CD4-positive, CD25-positive, alpha-beta regulatory T cell (primary cell): ENCODE results near the gene OR10J5. TPM values are rescaled to one million over a fixed set of nuclear protein-coding genes. Genes with fewer than 3 reads are reported as not detected.

Source experiments
- ATAC-seq, 2 donors: fragments of 150-1000 bp; cut with Tn5 transposase; one replicate each; pipeline ENCODE4 v1.10.0; 2021; ENCODE audit warnings: low read depth in 2 of 2, moderate number of reproducible peaks in 2 of 2, moderate library complexity in 1 of 2
- DNase-seq, 3 donors: peaks; one replicate each; pipeline versions ENCODE4 v3.0.0 to v3.0.0-alpha.2; 2012 to 2022; ENCODE audit warnings: mixed read lengths in 1 of 3
- H3K27ac ChIP-seq: one replicate; pipeline ENCODE4 v1.7.0; 2013; ENCODE audit warnings: mild to moderate bottlenecking, low read length; ENCODE audit not compliant: insufficient read depth, poor library complexity, severe bottlenecking
- H3K27me3 ChIP-seq: one replicate; pipeline ENCODE4 v1.7.0; 2013; ENCODE audit warnings: low read length; ENCODE audit not compliant: control insufficient read depth, insufficient read depth
- H3K36me3 ChIP-seq: one replicate; pipeline ENCODE4 v1.7.0; 2013; ENCODE audit warnings: mild to moderate bottlenecking, low read length, moderate library complexity; ENCODE audit not compliant: control insufficient read depth, insufficient read depth
- H3K4me1 ChIP-seq: 2 replicates; pipeline ENCODE4 v1.7.0; 2013; ENCODE audit warnings: mild to moderate bottlenecking, low read length; ENCODE audit not compliant: insufficient read depth, control insufficient read depth, poor library complexity, severe bottlenecking
- H3K4me3 ChIP-seq: one replicate; pipeline ENCODE4 v1.7.0; 2013; ENCODE audit warnings: low read depth, mild to moderate bottlenecking, low read length, moderate library complexity
- H3K9me3 ChIP-seq, 2 experiments: 1 replicate in 1 of 2; 2 replicates in 1 of 2; pipeline ENCODE4 v1.7.0; 2013; ENCODE audit warnings: low read length in 2 of 2, mild to moderate bottlenecking in 1 of 2, moderate library complexity in 1 of 2; ENCODE audit not compliant: control insufficient read depth in 2 of 2
- H3K27ac Mint-ChIP-seq, 3 donors: one replicate each; pipeline ENCODE4 v1.8.0; 2020 to 2022; ENCODE audit warnings: mild to moderate bottlenecking in 3 of 3, mixed read lengths in 3 of 3, moderate library complexity in 2 of 3
- H3K27me3 Mint-ChIP-seq: one replicate; pipeline ENCODE4 v1.8.0; 2022; ENCODE audit warnings: mild to moderate bottlenecking, mixed read lengths
- H3K36me3 Mint-ChIP-seq: one replicate; pipeline ENCODE4 v1.8.0; 2020; ENCODE audit warnings: mixed read lengths
- H3K4me1 Mint-ChIP-seq, 4 donors: one replicate each; pipeline ENCODE4 v1.8.0; 2020 to 2022; ENCODE audit warnings: mixed read lengths in 4 of 4, mild to moderate bottlenecking in 1 of 4
- H3K4me3 Mint-ChIP-seq, 4 donors: one replicate each; pipeline ENCODE4 v1.8.0; 2020 to 2022; ENCODE audit warnings: mild to moderate bottlenecking in 4 of 4, mixed read lengths in 4 of 4, moderate library complexity in 3 of 4
- H3K9me3 Mint-ChIP-seq, 7 donors: one replicate each; pipeline ENCODE4 v1.8.0; 2020 to 2022; ENCODE audit warnings: mixed read lengths in 7 of 7, mild to moderate bottlenecking in 3 of 7, moderate library complexity in 2 of 7
- polyA plus RNA-seq, 4 donors: library from polyadenylated mRNA; unstranded; fragments of 300-500 nt; fragmentation: Illumina TruSeq; gene quantifications; one replicate each; pipeline ENCODE4 v1.2.3, GENCODE V29; 2021
- total RNA-seq: library from RNA; stranded (reverse); gene quantifications from one replicate; pipeline ENCODE4 v1.2.3, GENCODE V29; 2022

Gene OR10J5, protein sequence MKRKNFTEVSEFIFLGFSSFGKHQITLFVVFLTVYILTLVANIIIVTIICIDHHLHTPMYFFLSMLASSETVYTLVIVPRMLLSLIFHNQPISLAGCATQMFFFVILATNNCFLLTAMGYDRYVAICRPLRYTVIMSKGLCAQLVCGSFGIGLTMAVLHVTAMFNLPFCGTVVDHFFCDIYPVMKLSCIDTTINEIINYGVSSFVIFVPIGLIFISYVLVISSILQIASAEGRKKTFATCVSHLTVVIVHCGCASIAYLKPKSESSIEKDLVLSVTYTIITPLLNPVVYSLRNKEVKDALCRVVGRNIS
- total RNA-seq (not detected), polyA plus RNA-seq (not detected)

DNA sequence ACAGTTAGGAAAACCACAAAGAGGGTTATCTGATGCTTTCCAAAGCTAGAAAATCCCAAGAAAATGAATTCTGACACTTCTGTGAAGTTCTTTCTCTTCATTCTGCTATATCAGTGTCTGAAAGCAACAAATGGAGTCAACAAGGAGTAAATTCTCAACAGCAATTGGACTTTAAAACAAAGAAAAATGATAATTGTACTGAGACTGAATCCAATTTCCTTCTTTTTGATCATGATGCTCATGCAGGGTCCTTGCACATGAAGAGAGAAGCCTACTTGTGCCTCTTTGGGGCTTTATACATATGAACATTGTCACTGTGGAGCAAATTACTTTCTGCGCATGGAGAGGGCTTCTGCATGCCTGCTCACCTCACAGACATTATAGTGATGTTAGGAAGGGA lies at the start of gene OR10J5:
OR10J5 (minus strand) TSS at position 101 of the 400 bp plus-strand sequence; CDS start at position 101, 0 bp downstream.
- no peaks in the 10 kb centered on the region for H3K4me1 Mint-ChIP-seq
- Histone ChIP-seq H3K9me3 (no peaks in the 10 kb centered on the region), H3K36me3 (no peaks in the 10 kb centered on the region), H3K27me3 (peaks cover 2% of the 10 kb centered on the region), H3K4me1 (no peaks in the 10 kb centered on the region), H3K27ac (no peak within 1 kb of the TSS), H3K4me3 (no peak within 1 kb of the TSS)
- ATAC-seq = no peak
- DNase-seq = no peak
- peak within 1 kb of the TSS in 1 of 4 donors; percentile 77 for H3K4me3 Mint-ChIP-seq
- no peak within 1 kb of the TSS for H3K27ac Mint-ChIP-seq
- H3K36me3 Mint-ChIP-seq = peaks cover 4% of the 10 kb centered on the region
- H3K27me3 Mint-ChIP-seq = peaks cover 11% of the 10 kb centered on the region
- H3K9me3 Mint-ChIP-seq = peaks cover 0 to 7% (median 1%) of the 10 kb centered on the region in 7 donors

GRCh38 chr1:159584536-159584935 lies 48.7 kb upstream of the OR10J5 start:
- DNase-seq = no peak
- Histone ChIP-seq H3K36me3 (no peaks in the 10 kb centered on the region), H3K27me3 (no peaks in the 10 kb centered on the region), H3K4me1 (no peaks in the 10 kb centered on the region), H3K4me3 (no peak overlapping the region), H3K9me3 (no peaks in the 10 kb centered on the region), H3K27ac (no peak overlapping the region)
- Mint-ChIP-seq H3K27ac (no peak overlapping the region), H3K27me3 (peaks cover 4% of the 10 kb centered on the region), H3K4me3 (no peak overlapping the region), H3K36me3 (no peaks in the 10 kb centered on the region), H3K9me3 (peaks cover 0 to 4% (median 0%) of the 10 kb centered on the region in 7 donors), H3K4me1 (no peaks in the 10 kb centered on the region)
- ATAC-seq = no peak

GRCh38 chr1:159581422-159581821 lies 45.6 kb upstream of the OR10J5 start:
- Histone ChIP-seq H3K4me1 (no peaks in the 10 kb centered on the region), H3K27ac (no peak overlapping the region), H3K9me3 (no peaks in the 10 kb centered on the region), H3K36me3 (no peaks in the 10 kb centered on the region), H3K27me3 (no peaks in the 10 kb centered on the region), H3K4me3 (no peak overlapping the region)
- H3K4me1 Mint-ChIP-seq = no peaks in the 10 kb centered on the region
- DNase-seq (no peak), ATAC-seq (no peak)
- no peak overlapping the region for H3K4me3 Mint-ChIP-seq
- H3K9me3 Mint-ChIP-seq = peaks cover 0 to 3% (median 0%) of the 10 kb centered on the region in 7 donors
- H3K27ac Mint-ChIP-seq = no peak overlapping the region
- H3K27me3 Mint-ChIP-seq = peaks cover 9% of the 10 kb centered on the region
- no peaks in the 10 kb centered on the region for H3K36me3 Mint-ChIP-seq

DNA sequence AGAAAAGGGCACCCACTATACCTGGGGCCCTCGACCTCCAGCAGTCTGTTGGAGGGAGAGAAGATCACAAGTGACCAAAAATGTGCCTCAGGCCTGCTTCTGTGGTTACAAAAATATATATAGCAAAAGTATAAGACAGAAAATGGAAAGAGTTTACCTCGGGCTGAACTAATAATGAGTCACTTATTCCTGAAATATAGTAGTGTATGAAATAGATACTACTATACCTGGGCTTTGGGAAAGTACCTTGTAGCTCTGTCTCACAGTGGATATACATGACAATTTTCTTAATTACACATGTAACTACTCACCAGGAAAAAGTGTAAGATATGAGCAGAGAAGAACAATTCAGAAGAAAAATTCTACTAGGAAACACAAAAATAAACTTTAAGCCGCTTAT lies 44.5 kb upstream of the OR10J5 start:
- no peaks in the 10 kb centered on the region for H3K9me3 ChIP-seq
- Mint-ChIP-seq H3K9me3 (peaks cover 0 to 5% (median 0%) of the 10 kb centered on the region in 7 donors), H3K4me3 (no peak overlapping the region), H3K27me3 (peaks cover 9% of the 10 kb centered on the region), H3K4me1 (no peaks in the 10 kb centered on the region), H3K36me3 (no peaks in the 10 kb centered on the region), H3K27ac (no peak overlapping the region)
- no peak for ATAC-seq
- H3K4me3 ChIP-seq = no peak overlapping the region
- no peaks in the 10 kb centered on the region for H3K27me3 ChIP-seq
- no peaks in the 10 kb centered on the region for H3K36me3 ChIP-seq
- no peak for DNase-seq
- H3K27ac ChIP-seq = no peak overlapping the region
- H3K4me1 ChIP-seq = no peaks in the 10 kb centered on the region

- Histone ChIP-seq H3K27ac (no peak overlapping the region), H3K27me3 (no peaks in the 10 kb centered on the region), H3K4me1 (no peaks in the 10 kb centered on the region), H3K36me3 (no peaks in the 10 kb centered on the region), H3K9me3 (no peaks in the 10 kb centered on the region), H3K4me3 (no peak overlapping the region)
- ATAC-seq (no peak), DNase-seq (no peak)
- H3K27me3 Mint-ChIP-seq = peaks cover 5% of the 10 kb centered on the region
- peak overlapping the region in 1 of 3 donors; percentile 39 for H3K27ac Mint-ChIP-seq
- no peak overlapping the region for H3K4me3 Mint-ChIP-seq
- no peaks in the 10 kb centered on the region for H3K4me1 Mint-ChIP-seq
- H3K36me3 Mint-ChIP-seq = no peaks in the 10 kb centered on the region
- peaks cover 0 to 5% (median 1%) of the 10 kb centered on the region in 7 donors for H3K9me3 Mint-ChIP-seq
Observed at GRCh38 chr1:159577446-159577845, 41.6 kb upstream of the OR10J5 start.

DNA sequence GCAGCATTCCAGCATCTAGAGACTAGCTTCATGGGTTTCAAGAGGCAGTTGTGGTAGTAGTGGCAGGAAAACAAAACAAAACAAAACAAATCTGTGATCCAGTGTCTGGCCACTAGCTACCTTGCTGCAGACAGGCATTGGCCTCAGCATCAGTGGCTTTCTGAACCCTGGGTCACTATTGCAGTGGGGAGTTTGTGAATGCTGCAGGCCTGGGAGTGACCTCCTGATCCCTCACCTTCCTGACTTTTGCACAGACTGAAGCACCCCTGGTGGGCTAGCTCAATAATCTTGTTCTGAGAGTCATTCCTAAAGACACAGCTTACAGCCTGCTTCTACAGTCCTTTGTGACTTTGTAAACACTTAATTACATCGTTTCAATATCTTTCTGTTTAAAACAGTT lies 26.9 kb upstream of the OR10J5 start:
- no peak overlapping the region for H3K27ac Mint-ChIP-seq
- H3K9me3 Mint-ChIP-seq = peaks cover 0 to 9% (median 0%) of the 10 kb centered on the region in 7 donors
- peaks cover 3% of the 10 kb centered on the region for H3K27me3 ChIP-seq

GRCh38 chr1:159561497-159561896 lies 25.7 kb upstream of the OR10J5 start:
- Histone ChIP-seq H3K27ac (no peak overlapping the region), H3K9me3 (no peaks in the 10 kb centered on the region), H3K27me3 (peaks cover 3% of the 10 kb centered on the region), H3K4me1 (no peaks in the 10 kb centered on the region), H3K36me3 (no peaks in the 10 kb centered on the region), H3K4me3 (no peak overlapping the region)
- no peak for ATAC-seq
- Mint-ChIP-seq H3K4me1 (no peaks in the 10 kb centered on the region), H3K9me3 (peaks cover 0 to 9% (median 0%) of the 10 kb centered on the region in 7 donors), H3K4me3 (no peak overlapping the region), H3K27me3 (no peaks in the 10 kb centered on the region), H3K27ac (no peak overlapping the region), H3K36me3 (no peaks in the 10 kb centered on the region)
- DNase-seq = no peak

More for the DNA sequence above, 26.9 kb upstream of the OR10J5 start:
- Mint-ChIP-seq H3K27me3 (no peaks in the 10 kb centered on the region), H3K36me3 (no peaks in the 10 kb centered on the region), H3K4me1 (no peaks in the 10 kb centered on the region), H3K4me3 (no peak overlapping the region)
- DNase-seq = no peak
- no peaks in the 10 kb centered on the region for H3K9me3 ChIP-seq
- no peak overlapping the region for H3K4me3 ChIP-seq
- H3K4me1 ChIP-seq = no peaks in the 10 kb centered on the region
- H3K27ac ChIP-seq = no peak overlapping the region
- no peak for ATAC-seq
- no peaks in the 10 kb centered on the region for H3K36me3 ChIP-seq

DNA sequence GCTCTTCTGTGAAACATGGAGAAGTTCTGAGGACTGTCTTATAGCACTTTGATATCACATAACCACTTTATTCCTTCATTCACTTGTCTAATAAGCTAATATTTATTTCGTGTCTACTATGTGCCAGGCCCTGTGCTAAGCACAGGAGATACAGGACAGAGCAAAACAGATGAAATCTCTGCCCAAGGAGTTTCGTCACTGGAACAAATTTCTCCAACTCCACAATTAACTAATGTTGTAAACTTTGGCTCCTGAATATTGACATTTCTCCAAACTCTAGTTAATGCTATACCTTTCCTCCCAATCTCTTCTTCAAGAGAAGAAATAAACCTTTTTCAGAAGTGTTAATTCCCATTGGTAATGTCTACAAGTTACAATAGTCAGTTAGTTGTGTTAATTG lies 24.8 kb upstream of the OR10J5 start:
- ATAC-seq = no peak
- Mint-ChIP-seq H3K27ac (no peak overlapping the region), H3K36me3 (no peaks in the 10 kb centered on the region), H3K4me1 (no peaks in the 10 kb centered on the region), H3K27me3 (no peaks in the 10 kb centered on the region), H3K4me3 (no peak overlapping the region), H3K9me3 (peaks cover 0 to 9% (median 0%) of the 10 kb centered on the region in 7 donors)
- Histone ChIP-seq H3K27ac (no peak overlapping the region), H3K27me3 (peaks cover 3% of the 10 kb centered on the region), H3K4me3 (no peak overlapping the region), H3K4me1 (no peaks in the 10 kb centered on the region), H3K9me3 (no peaks in the 10 kb centered on the region), H3K36me3 (no peaks in the 10 kb centered on the region)
- no peak for DNase-seq
